Activated CD4-positive, alpha-beta T cell treated with anti-CD3 and anti-CD28 coated beads, Interleukin-2, amount 10 ng/mL, durations not matched to agents 24 days and 14 days (primary cell): ENCODE results near the gene KLHL20. TPM values are rescaled to one million over a fixed set of nuclear protein-coding genes. Genes with fewer than 3 reads are reported as not detected.

Source experiments
- DNase-seq: peaks from one replicate; pipeline ENCODE4 v3.0.0; 2022
- H3K27ac Mint-ChIP-seq: one replicate; pipeline ENCODE4 v1.8.0; 2022; ENCODE audit warnings: mild to moderate bottlenecking, mixed read lengths
- H3K27me3 Mint-ChIP-seq: one replicate; pipeline ENCODE4 v1.8.0; 2022; ENCODE audit warnings: mixed read lengths
- H3K36me3 Mint-ChIP-seq: one replicate; pipeline ENCODE4 v1.8.0; 2022; ENCODE audit warnings: low read depth, mild to moderate bottlenecking, mixed read lengths
- H3K4me1 Mint-ChIP-seq: one replicate; pipeline ENCODE4 v1.8.0; 2021; ENCODE audit warnings: mixed read lengths
- H3K4me3 Mint-ChIP-seq: one replicate; pipeline ENCODE4 v1.8.0; 2022; ENCODE audit warnings: mild to moderate bottlenecking, moderate library complexity, mixed read lengths
- H3K9me3 Mint-ChIP-seq: one replicate; pipeline ENCODE4 v1.8.0; 2021; ENCODE audit warnings: mixed read lengths
- intact Hi-C: fragments of 100-400 bp; cut with micrococcal nuclease; formaldehyde crosslinking; loops from one replicate; pipeline ENCODE4 v1.15.1; 2023
- total RNA-seq: library from RNA; stranded (reverse); gene quantifications from 2 replicates; pipeline ENCODE4 v1.2.3, GENCODE V29; 2022

Gene KLHL20
- total RNA-seq, 1 donor from 2014 or later: 15.4 TPM

DNA sequence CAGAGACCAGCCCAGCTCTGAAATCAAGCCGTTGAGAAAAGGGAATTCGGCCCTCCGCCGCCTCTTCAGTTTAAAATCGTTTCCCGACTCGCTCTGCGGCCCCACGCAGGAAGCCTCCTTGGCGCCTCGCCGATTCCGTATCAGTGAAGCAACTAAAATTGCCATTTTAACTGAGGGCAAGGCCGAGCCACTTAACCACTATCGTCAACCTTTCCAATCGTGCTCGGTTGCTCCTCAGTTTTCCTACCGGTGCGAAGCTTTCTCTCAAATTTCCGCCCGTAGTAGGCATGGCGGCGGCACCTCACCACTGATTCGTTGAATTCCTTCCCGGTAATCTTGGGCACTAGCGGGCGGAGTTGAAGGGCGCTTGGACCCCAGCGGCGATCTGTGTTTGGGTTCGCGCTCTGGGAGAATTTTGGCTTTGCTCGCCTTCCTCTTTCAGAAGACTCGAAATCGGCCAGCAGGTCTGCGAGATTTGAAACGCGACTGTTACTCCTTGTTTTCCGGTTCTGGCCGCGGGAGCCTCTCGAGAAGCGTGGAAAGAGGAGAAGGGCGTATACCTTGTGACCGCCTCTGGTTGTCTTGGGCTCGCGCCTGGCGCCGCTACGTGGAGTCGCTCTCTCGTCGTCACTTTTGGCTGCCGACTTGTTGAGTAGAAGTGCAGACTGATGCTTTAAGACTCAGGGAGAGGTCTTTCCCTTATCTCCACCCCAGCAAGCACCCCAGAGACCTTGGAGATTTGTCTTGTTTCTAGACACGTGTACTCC is 109.7 kb downstream of the KLHL20 start, which contains the start of the genes CENPL and DARS2:
Gene CENPL, minus strand, starts transcription at position 569 of the 767 bp plus-strand sequence. CDS start 13,584 bp downstream, outside the sequence.
Gene DARS2, plus strand, starts transcription at position 359 of the 767 bp plus-strand sequence. CDS start 557 bp downstream, outside the sequence.
- H3K9me3 Mint-ChIP-seq: no peaks in the 10 kb centered on the region
- H3K27me3 Mint-ChIP-seq: no peaks in the 10 kb centered on the region
- peak within 1 kb of the TSS; percentile 98 for H3K27ac Mint-ChIP-seq
- H3K4me1 Mint-ChIP-seq: peaks cover 49% of the 10 kb centered on the region
- H3K4me3 Mint-ChIP-seq: peak within 1 kb of the TSS; percentile 99
- peak; percentile 97 for DNase-seq
- H3K36me3 Mint-ChIP-seq: peaks cover 40% of the 10 kb centered on the region
- intact Hi-C loops: loop anchor here (1.0 to 2.0 kb wide), 9 partner anchors 44 to 1292 kb away; partner anchors contain the start of genes CACYBP, KLHL20, PRDX6 and RABGAP1L

DNA sequence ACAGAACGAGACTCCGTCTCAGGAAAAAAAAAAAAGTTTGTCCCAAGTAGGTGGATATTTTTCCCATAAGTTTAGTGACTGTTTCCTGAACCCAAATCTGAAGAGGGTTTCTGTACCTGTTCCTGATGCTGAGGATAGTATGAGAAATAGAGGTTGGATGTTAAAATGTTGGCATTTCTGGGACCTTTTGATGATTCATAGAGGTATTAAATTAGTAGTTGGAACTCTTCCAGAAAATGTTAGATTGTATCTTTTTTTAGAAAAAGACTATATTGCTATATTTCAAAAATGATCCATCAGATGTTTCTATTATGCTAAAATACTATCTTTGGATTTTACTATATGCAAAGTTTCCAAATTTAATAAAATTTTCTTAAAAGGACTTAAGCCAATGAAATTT is 112.8 kb downstream of the KLHL20 start:
- H3K36me3 Mint-ChIP-seq: peaks cover 35% of the 10 kb centered on the region
- no peak overlapping the region for H3K27ac Mint-ChIP-seq
- H3K4me3 Mint-ChIP-seq: no peak overlapping the region
- H3K9me3 Mint-ChIP-seq: no peaks in the 10 kb centered on the region
- DNase-seq: no peak
- peaks cover 33% of the 10 kb centered on the region for H3K4me1 Mint-ChIP-seq
- intact Hi-C loops: no loop called here
- H3K27me3 Mint-ChIP-seq: no peaks in the 10 kb centered on the region

DNA sequence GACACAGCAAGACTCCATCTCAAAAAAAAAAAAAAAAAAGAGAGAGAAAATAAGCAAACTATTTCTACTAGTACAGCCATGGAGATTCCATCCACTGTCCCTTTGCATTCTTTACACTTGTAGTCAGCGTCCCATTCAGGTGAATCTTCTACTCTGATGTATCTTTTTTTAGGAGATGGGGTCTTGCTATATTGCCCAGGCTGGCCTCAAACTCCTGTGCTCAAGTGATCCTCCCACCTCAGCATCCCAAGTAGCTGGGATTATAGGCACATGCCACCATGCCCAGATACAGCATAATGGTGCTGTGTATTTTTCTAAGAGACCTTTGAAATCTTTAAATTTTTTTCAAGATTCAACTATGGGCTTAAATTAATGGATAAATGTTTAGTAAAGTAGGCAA is 118.0 kb downstream of the KLHL20 start:
- no peak overlapping the region for H3K4me3 Mint-ChIP-seq
- H3K36me3 Mint-ChIP-seq: peaks cover 40% of the 10 kb centered on the region
- H3K27ac Mint-ChIP-seq: no peak overlapping the region
- no peaks in the 10 kb centered on the region for H3K27me3 Mint-ChIP-seq
- H3K9me3 Mint-ChIP-seq: no peaks in the 10 kb centered on the region
- intact Hi-C loops: no loop called here
- peaks cover 9% of the 10 kb centered on the region for H3K4me1 Mint-ChIP-seq
- no peak for DNase-seq

Other genes starting within 250 kb of the KLHL20 start
- 127 and 131 TPM in 2 replicates for gene PRDX6, start 237.6 kb upstream of the KLHL20 start, total RNA-seq
- gene SLC9C2, start 111.9 kb upstream of the KLHL20 start, total RNA-seq: not detected in 2 replicates
- gene TEX50, start 79.6 kb upstream of the KLHL20 start, total RNA-seq: not detected in 2 replicates
- gene ANKRD45, start 45.1 kb upstream of the KLHL20 start, total RNA-seq: not detected in 2 replicates
- gene DARS2, start 109.7 kb downstream of the KLHL20 start, total RNA-seq: 47.6 and 52.2 TPM in 2 replicates
- gene CENPL, start 109.9 kb downstream of the KLHL20 start, total RNA-seq: 23.2 and 24.4 TPM in 2 replicates
- 695 and 703 TPM in 2 replicates for gene GAS5, start 153.0 kb downstream of the KLHL20 start, total RNA-seq
- 8.7 and 9.1 TPM in 2 replicates for gene ZBTB37, start 153.4 kb downstream of the KLHL20 start, total RNA-seq
- not detected in 2 replicates for gene SERPINC1, start 202.3 kb downstream of the KLHL20 start, total RNA-seq